SK-N-MC (cell line): ENCODE measurements around the gene ZNF512B.

Experiments used
- EZH2 ChIP-seq: fragments of 200-600 bp; sonication (generic); IDR thresholded peaks from one replicate; pipeline ENCODE4 v1.6.1; 2017; ENCODE audit warnings: antibody characterized with exemption
- FOXP2 ChIP-seq: optimal IDR thresholded peaks from 2 replicates; pipeline ENCODE3; 2011; ENCODE audit warnings: mild to moderate bottlenecking, moderate library complexity; ENCODE audit not compliant: insufficient read depth; ENCODE audit errors: extremely low read length, control extremely low read depth
- POLR2AphosphoS5 ChIP-seq: IDR thresholded peaks from 2 replicates; pipeline ENCODE4 v1.6.1; 2012; ENCODE audit warnings: mild to moderate bottlenecking, low read depth, low read length, borderline replicate concordance

DNA sequence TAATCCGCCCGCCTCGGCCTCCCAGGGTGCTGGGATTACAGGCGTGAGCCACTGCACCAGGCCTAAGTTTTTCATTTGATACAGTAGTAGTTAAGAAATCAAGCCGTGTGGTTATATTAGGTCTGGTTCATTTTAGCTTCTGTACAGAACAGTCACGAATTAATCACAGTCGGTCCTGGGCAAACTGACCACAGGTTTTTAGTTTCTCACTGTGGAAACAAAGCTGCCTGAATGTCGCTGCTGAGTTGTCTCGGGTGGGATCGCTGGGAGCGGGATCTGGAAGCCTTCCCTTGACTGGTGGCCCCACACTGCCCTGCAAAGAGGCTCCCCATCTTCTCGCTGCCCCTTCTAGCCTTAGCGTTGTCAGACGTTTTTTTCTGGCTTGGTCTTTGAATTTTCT is 32.1 kb downstream of the ZNF512B start:
- TF ChIP-seq EZH2, result no peak
- no peak for TF ChIP-seq POLR2AphosphoS5
- TF ChIP-seq FOXP2, result no peak
